Activated CD8-positive, alpha-beta memory T cell treated with anti-CD3 and anti-CD28 coated beads for 1 hour (primary cell): ENCODE results near the gene BMP2K.

Source experiments
- DNase-seq, 2 donors: peaks; one replicate each; pipeline ENCODE4 v3.0.0-alpha.2; 2020; ENCODE audit warnings: low read depth in 1 of 2; ENCODE audit errors: extremely low read depth in 1 of 2

BMP2K gene

GRCh38 chr4:78923464-78924312 is 147.5 kb downstream of the BMP2K start:
- no peak for DNase-seq

DNA sequence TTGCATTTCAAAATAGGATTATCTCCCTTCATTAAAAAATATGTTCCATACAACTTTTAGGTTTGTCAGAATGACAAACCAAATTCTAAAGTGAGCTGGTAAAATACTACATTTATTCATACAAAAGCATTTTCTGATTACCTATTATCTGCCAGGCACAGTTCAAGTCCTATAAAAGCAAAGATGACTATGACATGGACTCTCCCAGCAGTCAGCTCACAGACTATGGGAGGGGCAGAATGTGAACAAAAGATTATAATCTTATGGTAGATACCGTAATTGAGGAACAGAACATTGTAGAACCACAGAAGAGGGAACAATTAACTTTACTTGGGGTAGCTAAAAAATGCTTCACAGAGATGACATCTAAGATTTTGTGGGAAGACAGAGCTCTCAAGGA is 150.7 kb downstream of the BMP2K start:
- DNase-seq = no peak

DNA sequence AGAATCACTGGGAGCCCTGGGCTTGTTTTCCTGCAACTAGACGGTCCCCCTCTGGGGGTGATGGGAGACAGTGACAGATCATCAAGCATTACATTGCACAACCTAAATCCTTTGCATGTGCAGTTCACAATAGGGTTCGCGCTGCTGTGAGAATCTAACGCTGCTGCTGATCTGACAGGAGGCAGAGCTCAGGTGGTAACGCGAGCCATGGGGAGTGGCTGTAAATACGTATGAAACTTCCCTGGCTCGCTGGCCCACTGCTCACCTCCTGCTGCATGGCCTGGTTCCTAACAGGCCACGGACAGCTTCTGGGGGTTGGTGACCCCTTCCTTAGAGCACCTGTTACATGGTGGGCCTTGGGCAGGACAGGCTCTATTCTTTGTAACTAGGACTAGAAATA is 152.7 kb downstream of the BMP2K start:
- no peak for DNase-seq

DNA sequence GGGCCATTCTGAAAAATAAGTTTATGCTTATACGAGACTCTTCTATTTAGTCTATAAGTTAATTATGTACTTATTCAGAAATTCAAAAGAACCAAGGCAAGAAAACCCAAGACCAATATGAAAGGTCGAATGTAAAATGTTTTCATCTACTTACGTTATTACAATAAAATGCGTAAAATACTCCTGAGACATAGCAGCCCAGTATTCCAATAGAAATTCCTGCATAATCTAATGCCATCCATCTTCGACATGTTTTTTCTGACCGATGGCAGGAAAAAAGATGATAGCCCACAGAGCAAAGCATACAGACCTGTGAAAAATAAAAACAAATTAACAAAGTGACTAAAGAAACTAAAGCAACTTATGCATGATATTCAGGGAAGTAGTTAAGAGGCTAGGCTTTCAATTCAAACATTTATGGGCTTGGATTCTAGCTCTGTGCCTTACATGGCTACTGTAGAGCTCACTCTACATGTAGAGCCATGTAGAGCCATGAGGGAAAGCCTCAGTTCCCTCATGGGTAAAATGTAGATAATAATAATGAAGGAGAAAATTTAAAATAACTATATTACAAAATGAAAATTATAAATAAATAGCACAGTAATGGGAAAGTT is 154.0 kb downstream of the BMP2K start:
- DNase-seq = no peak

- no peak for DNase-seq
Measured at GRCh38 chr4:78936989-78937388, 160.8 kb downstream of the BMP2K start.

DNA sequence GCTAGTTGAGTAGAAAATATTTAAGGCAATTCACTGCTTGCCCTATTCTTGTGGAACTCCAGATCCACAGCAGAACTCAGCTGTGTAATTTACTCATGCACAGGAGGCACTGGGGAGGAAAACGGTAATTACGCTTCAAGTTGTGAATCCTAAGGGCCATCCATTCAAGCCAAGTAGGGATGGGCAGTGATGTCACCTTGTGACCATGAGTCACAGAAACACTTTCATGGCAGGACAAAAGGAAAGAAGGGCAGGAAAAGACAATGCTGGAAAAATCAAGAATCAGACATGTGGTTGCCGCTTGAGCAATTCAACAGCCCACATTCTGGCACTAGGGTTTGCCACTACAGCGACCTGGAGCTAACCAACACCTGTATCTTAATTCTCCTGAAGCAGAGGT is 161.7 kb downstream of the BMP2K start:
- DNase-seq = no peak

- no peak for DNase-seq
Measured at GRCh38 chr4:78938474-78938867, 162.3 kb downstream of the BMP2K start.

DNA sequence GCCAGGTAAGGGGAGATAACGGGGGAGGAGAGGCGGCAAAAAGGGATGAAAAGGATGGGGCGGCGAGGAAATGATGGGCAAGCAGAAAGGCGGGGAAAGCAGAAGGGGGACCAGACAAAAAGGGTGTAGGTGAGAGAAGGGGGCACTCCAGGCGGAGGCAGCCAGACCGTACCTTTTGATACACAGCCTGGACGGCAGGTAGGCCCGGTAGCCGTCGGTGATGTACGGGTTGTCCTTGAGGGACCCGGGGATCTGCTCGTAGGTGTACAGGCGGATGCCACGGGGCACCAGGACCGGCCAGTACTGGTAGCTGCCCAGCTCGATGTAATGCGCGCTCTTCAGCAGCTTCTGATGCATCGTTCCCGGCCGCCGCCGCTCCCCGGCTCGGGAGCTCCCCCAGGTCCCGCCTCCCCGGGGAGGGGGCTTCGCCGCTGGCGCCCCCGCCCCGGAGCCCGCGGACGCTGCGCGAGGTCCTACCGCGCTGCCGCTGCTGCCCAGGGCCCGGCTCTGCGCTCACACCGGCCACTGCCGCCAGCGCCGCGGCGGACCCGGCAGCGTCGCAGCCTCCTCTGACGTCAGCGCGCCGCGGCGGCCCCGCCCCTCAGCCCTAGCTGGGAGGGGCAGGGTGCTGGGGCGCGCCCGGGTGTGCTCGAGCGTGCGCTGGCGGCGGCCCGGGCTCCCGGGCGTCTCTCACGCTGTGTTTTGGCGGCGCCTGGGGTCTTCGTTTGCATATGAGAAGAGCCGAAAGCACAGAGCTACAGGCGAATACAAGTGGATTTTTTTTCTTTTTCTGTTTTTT is 162.9 kb downstream of the BMP2K start, which contains the start of gene PAQR3:
TSS of gene PAQR3 (minus strand) at position 571 of the 799 bp plus-strand sequence. CDS start at position 357, 214 bp downstream.
- DNase-seq = peak; percentile 49 to 80

DNA sequence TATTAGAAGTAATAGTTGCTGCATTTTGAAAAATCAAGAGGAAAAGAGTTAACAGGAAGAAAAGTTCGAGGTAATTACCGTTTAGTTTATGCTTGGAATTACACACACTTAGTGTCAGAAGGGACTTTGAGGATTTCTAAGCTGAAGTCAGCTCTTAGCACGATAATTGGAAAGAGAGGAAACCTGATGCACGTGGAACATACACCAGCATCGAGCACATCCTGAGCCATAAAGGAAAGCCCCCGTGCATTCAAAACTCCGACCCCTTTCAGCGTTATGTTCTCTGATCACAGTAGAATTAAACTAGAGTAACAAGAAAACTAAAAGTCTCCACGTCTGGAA is 163.5 kb downstream of the BMP2K start:
- DNase-seq = no peak

DNA sequence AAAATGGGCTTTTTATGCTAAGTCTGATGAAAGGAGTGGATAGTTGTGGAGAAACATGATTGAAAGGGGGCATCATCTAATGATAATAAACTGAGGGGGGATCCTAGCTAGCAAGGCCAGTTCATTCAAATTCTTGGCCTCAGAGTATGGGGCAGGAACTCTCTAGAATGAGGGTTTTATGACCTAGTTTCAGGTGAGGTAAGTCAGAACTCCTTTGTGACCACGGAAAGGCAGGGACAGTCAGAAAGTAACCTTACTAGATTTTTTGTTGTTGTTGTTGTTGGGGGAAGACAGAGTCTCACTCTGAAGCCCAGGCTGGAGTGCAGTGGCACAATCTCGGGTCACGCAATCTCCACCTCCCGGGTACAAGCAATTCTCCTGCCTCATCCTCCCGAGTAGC is 164.6 kb downstream of the BMP2K start:
- DNase-seq = no peak

DNA sequence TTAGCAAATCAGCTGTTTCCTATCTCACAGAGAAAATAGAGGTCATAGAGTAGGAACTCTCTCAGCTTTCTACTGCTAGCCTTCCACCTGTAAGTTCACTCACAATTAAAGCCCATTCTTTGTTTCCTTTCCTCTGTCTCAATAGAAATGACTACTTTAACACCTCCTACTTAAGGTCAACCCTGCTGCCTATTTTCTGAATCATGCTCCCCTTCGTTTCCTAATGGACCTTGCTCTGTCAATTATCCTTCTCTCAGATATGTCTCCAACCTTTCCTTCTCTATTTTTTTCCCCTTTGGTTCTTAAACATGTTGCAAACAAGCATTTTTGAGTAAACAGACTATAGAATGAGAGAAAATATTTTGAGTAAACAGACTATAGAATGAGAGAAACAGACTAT is 168.2 kb downstream of the BMP2K start:
- no peak for DNase-seq

GRCh38 chr4:78945651-78946179 is 169.6 kb downstream of the BMP2K start:
- no peak for DNase-seq

DNA sequence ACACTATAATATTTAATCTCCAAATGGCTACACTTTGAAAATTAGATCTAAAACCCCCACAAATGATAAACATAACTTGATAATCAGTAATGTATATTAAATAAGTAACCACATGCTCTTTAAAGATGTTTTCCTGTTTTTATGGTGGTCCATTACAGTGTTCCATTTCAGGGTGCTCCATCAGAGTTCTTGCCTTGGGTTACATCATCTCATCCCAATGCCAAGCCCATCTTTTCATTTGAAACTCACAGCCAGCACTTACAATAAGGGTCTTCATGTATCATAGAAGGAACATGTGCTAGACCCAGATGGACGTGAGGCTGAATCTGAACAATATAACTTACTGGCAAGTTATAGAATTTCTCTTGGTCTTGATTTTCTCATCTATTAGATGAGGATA is 173.6 kb downstream of the BMP2K start:
- DNase-seq = no peak

GRCh38 chr4:78951862-78952472 is 175.8 kb downstream of the BMP2K start:
- no peak for DNase-seq

- no peak for DNase-seq
Measured at GRCh38 chr4:78953231-78953630, 177.1 kb downstream of the BMP2K start.

DNA sequence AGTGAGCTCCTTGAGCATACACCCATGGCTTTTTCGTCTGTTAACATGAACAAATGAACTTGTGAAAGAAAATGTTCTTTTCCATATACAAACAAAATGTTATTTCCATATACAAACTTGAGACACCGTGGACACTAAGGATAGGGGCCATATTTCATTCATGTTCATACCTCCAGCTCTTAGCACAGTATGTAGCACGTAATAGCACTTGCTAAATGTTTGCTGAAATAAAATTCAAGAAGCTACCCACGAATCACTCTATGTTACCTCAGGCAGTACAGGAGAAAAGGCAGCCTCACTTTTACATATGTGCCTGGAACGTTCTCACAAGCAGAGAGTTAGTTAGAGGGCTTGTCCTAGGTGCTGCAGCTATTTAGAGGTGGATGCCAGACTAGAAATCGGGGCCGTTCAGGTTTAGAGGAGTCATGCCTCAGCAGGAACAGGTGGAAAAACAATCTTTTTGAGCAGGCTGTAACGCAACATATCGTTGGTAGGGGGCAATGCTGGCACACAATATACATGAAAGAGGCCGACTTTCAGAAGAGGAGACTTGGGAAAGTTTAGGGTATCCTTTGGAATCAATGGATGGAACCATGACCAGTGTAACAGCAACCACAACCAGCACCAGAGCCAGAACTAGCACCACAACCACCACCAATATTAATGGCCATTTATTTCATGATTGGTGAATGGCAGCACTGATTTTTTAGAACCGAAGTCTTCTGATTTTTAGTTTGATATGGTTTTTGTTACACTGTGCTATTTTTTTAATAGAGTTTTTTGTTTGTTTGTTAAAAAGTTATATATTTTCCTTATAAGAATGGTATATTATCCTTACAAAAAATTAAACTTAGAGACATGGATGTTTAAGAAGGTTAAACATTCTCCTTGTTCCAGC is 177.9 kb downstream of the BMP2K start:
- DNase-seq = no peak

GRCh38 chr4:78956975-78957374 is 180.8 kb downstream of the BMP2K start:
- DNase-seq = no peak

GRCh38 chr4:78960926-78961325 is 184.8 kb downstream of the BMP2K start:
- DNase-seq = no peak
